HepG2 (cell line): ENCODE data around the gene TMEM139. TPM values are rescaled to one million over a fixed set of nuclear protein-coding genes. Genes with fewer than 3 reads are reported as not detected.
A peak's percentile ranks its signal among the peaks of the same experiment; 100 is the strongest.

Experiments used
- ARID3A ChIP-seq: IDR thresholded peaks from 2 replicates; pipeline ENCODE4 v1.6.1; 2012; ENCODE audit warnings: low read depth, low read length, improper control_type of control experiment
- DMTF1 ChIP-seq: sonication (generic); formaldehyde crosslinking; IDR thresholded peaks from 2 replicates; pipeline ENCODE4 v1.4.0; 2020; ENCODE audit warnings: mild to moderate bottlenecking, missing genetic modification reagents
- EP300 ChIP-seq, 3 experiments: sonication (generic) in 1 of 3; formaldehyde crosslinking in 1 of 3; IDR thresholded peaks; 2 replicates each; pipeline versions ENCODE4 v1.5.1 to v1.6.1; 2011 to 2020; ENCODE audit warnings: low read depth in 2 of 3, low read length in 2 of 3, borderline replicate concordance in 1 of 3, improper control_type of control experiment in 1 of 3, mild to moderate bottlenecking in 1 of 3, missing genetic modification reagents in 1 of 3, moderate library complexity in 1 of 3
- HHEX ChIP-seq: IDR thresholded peaks from 2 replicates; pipeline ENCODE4 v1.6.1; 2016; ENCODE audit warnings: control low read depth
- JDP2 ChIP-seq: sonication (generic); formaldehyde crosslinking; IDR thresholded peaks from 2 replicates; pipeline ENCODE4 v1.8.1; 2022; ENCODE audit warnings: missing genetic modification reagents, borderline replicate concordance
- KAT2B ChIP-seq: fragments of 150-350 bp; IDR thresholded peaks from 2 replicates; pipeline ENCODE4 v1.6.1; 2014; ENCODE audit warnings: low read depth, low read length, borderline replicate concordance
- KMT2B ChIP-seq: IDR thresholded peaks from 2 replicates; pipeline ENCODE4 v1.6.1; 2016; ENCODE audit warnings: missing genetic modification reagents, missing compliant biosample characterization
- NR3C1 ChIP-seq: sonication (generic); formaldehyde crosslinking; IDR thresholded peaks from 2 replicates; pipeline ENCODE4 v1.4.0; 2020; ENCODE audit warnings: missing genetic modification reagents
- PAWR ChIP-seq: sonication (generic); formaldehyde crosslinking; IDR thresholded peaks from 2 replicates; pipeline ENCODE4 v1.4.0; 2020; ENCODE audit warnings: missing genetic modification reagents, mild to moderate bottlenecking, borderline replicate concordance
- SATB2 ChIP-seq: sonication (generic); formaldehyde crosslinking; IDR thresholded peaks from 2 replicates; pipeline ENCODE4 v1.5.0; 2020; ENCODE audit warnings: missing genetic modification reagents
- TFDP1 ChIP-seq: IDR thresholded peaks from 2 replicates; pipeline ENCODE4 v1.6.1; 2016; ENCODE audit warnings: missing compliant biosample characterization, missing genetic modification reagents, borderline replicate concordance
- ZBTB37 ChIP-seq: sonication (generic); formaldehyde crosslinking; IDR thresholded peaks from 2 replicates; pipeline ENCODE4 v1.4.0; 2020; ENCODE audit warnings: mild to moderate bottlenecking, missing genetic modification reagents
- ZMYM3 ChIP-seq: sonication (generic); formaldehyde crosslinking; IDR thresholded peaks from 2 replicates; pipeline ENCODE4 v1.5.1; 2020; ENCODE audit warnings: mild to moderate bottlenecking, missing genetic modification reagents
- ZNF484 ChIP-seq: sonication (generic); formaldehyde crosslinking; IDR thresholded peaks from 2 replicates; pipeline ENCODE4 v1.5.1; 2020; ENCODE audit warnings: mild to moderate bottlenecking, low read depth, missing genetic modification reagents, borderline replicate concordance
- ZNF572 ChIP-seq: sonication (generic); formaldehyde crosslinking; IDR thresholded peaks from 2 replicates; pipeline ENCODE4 v1.5.1; 2020; ENCODE audit warnings: mild to moderate bottlenecking, missing genetic modification reagents
- ZNF614 ChIP-seq: IDR thresholded peaks from 2 replicates; pipeline ENCODE4 v1.6.1; 2018; ENCODE audit warnings: missing biosample characterization, missing genetic modification reagents, inconsistent platforms, borderline replicate concordance
- ZNF768 ChIP-seq: sonication (generic); formaldehyde crosslinking; IDR thresholded peaks from 2 replicates; pipeline ENCODE4 v1.4.0; 2020; ENCODE audit warnings: missing genetic modification reagents
- ZNF782 ChIP-seq: sonication (generic); formaldehyde crosslinking; IDR thresholded peaks from 2 replicates; pipeline ENCODE4 v1.4.0; 2020; ENCODE audit warnings: missing genetic modification reagents, mild to moderate bottlenecking, borderline replicate concordance
- ZNF878 ChIP-seq: sonication (generic); formaldehyde crosslinking; IDR thresholded peaks from 2 replicates; pipeline ENCODE4 v1.8.1; 2023; ENCODE audit warnings: mild to moderate bottlenecking, missing genetic modification reagents, moderate library complexity
- polyA plus RNA-seq, 8 experiments: library from polyadenylated mRNA; depleted of rRNA in 3 of 8; stranded (reverse) in 7 of 8; unstranded in 1 of 8; fragments of >200 nt; fragmentation: Illumina TruSeq in 4 of 8; extraction: Trizol in 4 of 8; gene quantifications; 2 replicates each; pipeline versions ENCODE4 v1.2.1 to v1.2.3, GENCODE V29; 2011 to 2016; ENCODE audit warnings: low read depth in 4 of 8, missing spikeins in 1 of 8, mixed read lengths in 1 of 8; ENCODE audit not compliant: insufficient read depth in 1 of 8
- total RNA-seq, 5 experiments: library from RNA; depleted of rRNA; stranded (reverse); fragments of >200 nt; fragmentation: Illumina TruSeq; extraction: Trizol; gene quantifications; 2 replicates each; pipeline ENCODE4 v1.2.3, GENCODE V29; 2016; ENCODE audit warnings: low read depth in 1 of 5

TMEM139 gene
- total and polyA plus RNA-seq, 2 of the 13 experiments (the other 11 are each of a cell fraction or from before 2014, with no cell fraction given), result 7.9 to 14.0 TPM

GRCh38 chr7:143287339-143287934 is 2.7 kb downstream of the TMEM139 start (continued):
- no peak for TF ChIP-seq ZNF572
- TF ChIP-seq ZNF782, result 0 out of 2 replicates have a peak, but pooled peaks have one; percentile 8
- TF ChIP-seq ZNF878 (CRISPR knock-in tag), result 0 out of 2 replicates have a peak, but pooled peaks have one; percentile 11
- TF ChIP-seq HHEX, result no peak
- TF ChIP-seq ARID3A, result no peak
- no peak for TF ChIP-seq NR3C1
- TF ChIP-seq ZBTB37 (CRISPR knock-in tag), result no peak
- 0 out of 2 replicates have a peak, but pooled peaks have one; percentile 21 for TF ChIP-seq SATB2 (CRISPR knock-in tag)
- no peak for TF ChIP-seq ZNF768 (CRISPR knock-in tag)
- 0 out of 2 replicates have a peak, but pooled peaks have one; percentile 38 for TF ChIP-seq ZNF484
- no peak for TF ChIP-seq JDP2 (CRISPR knock-in tag)
- TF ChIP-seq EP300 (IDR thresholded peaks at IDR 0.05; ENCODE audit: low read depth in 2 of 2, low read length in 2 of 2), result no peak
- TF ChIP-seq EP300 (CRISPR knock-in tag; IDR thresholded peaks at IDR 0.05; ENCODE audit: borderline replicate concordance), result no peak
- no peak for TF ChIP-seq PAWR (CRISPR knock-in tag)
- TF ChIP-seq TFDP1 (CRISPR knock-in tag), result no peak
- no peak for TF ChIP-seq KMT2B (CRISPR knock-in tag)
- no peak for TF ChIP-seq KAT2B
- no peak for TF ChIP-seq ZMYM3 (CRISPR knock-in tag)
- no peak for TF ChIP-seq DMTF1 (CRISPR knock-in tag)
- no peak for TF ChIP-seq ZNF614
